Mesenchymal stem cell (in vitro differentiated cells and primary cell): ENCODE results near the gene APMAP.

Experiments
- DNase-seq: peaks from one replicate; pipeline ENCODE4 v3.0.0-alpha.2; 2013
- H2AFZ ChIP-seq: one replicate; pipeline ENCODE4 v1.6.1; 2013; ENCODE audit warnings: low read depth, mild to moderate bottlenecking, control low read depth, inconsistent platforms, low read length, moderate library complexity
- H2AK5ac ChIP-seq: 2 replicates; pipeline ENCODE4 v1.6.1; 2013; ENCODE audit warnings: low read length, moderate library complexity, mild to moderate bottlenecking, inconsistent platforms; ENCODE audit not compliant: severe bottlenecking
- H2BK120ac ChIP-seq: one replicate; pipeline ENCODE4 v1.6.1; 2013; ENCODE audit warnings: low read depth, mild to moderate bottlenecking, inconsistent platforms, low read length, moderate library complexity
- H2BK12ac ChIP-seq, 2 experiments: one replicate each; pipeline ENCODE4 v1.6.1; 2013; ENCODE audit warnings: inconsistent platforms in 2 of 2, low read length in 2 of 2, mild to moderate bottlenecking in 2 of 2, moderate library complexity in 2 of 2, control low read depth in 1 of 2
- H2BK15ac ChIP-seq: one replicate; pipeline ENCODE4 v1.6.1; 2013; ENCODE audit warnings: mild to moderate bottlenecking, low read depth, inconsistent platforms; ENCODE audit not compliant: poor library complexity, severe bottlenecking
- H2BK5ac ChIP-seq: 2 replicates; pipeline ENCODE4 v1.6.1; 2013; ENCODE audit warnings: low read depth, mild to moderate bottlenecking, low read length, control low read depth, inconsistent platforms; ENCODE audit not compliant: poor library complexity, severe bottlenecking
- H3K14ac ChIP-seq, 2 experiments: one replicate each; pipeline ENCODE4 v1.6.1; 2013; ENCODE audit warnings: inconsistent platforms in 2 of 2, low read length in 2 of 2, control low read depth in 1 of 2, mild to moderate bottlenecking in 1 of 2, moderate library complexity in 1 of 2
- H3K18ac ChIP-seq, 2 experiments: one replicate each; pipeline ENCODE4 v1.6.1; 2013; ENCODE audit warnings: inconsistent platforms in 2 of 2, low read length in 2 of 2, control low read depth in 1 of 2, low read depth in 1 of 2, mild to moderate bottlenecking in 1 of 2
- H3K23ac ChIP-seq, 2 experiments: one replicate each; pipeline ENCODE4 v1.6.1; 2013; ENCODE audit warnings: inconsistent platforms in 2 of 2, low read length in 2 of 2, mild to moderate bottlenecking in 2 of 2, moderate library complexity in 2 of 2, control low read depth in 1 of 2
- H3K27ac ChIP-seq: 2 replicates; pipeline ENCODE4 v1.5.1; 2013; ENCODE audit warnings: mild to moderate bottlenecking, moderate library complexity, low read length, control low read depth, inconsistent platforms; ENCODE audit not compliant: poor library complexity, severe bottlenecking
- H3K27me3 ChIP-seq, 2 experiments: 2 replicates each; pipeline versions ENCODE4 v1.6.1 to v1.7.0; 2013; ENCODE audit warnings: low read length in 2 of 2, mild to moderate bottlenecking in 2 of 2, moderate library complexity in 2 of 2, control low read depth in 1 of 2, inconsistent platforms in 1 of 2; ENCODE audit not compliant: control insufficient read depth in 1 of 2, insufficient read depth in 1 of 2
- H3K36me3 ChIP-seq, 2 experiments: 2 replicates each; pipeline versions ENCODE4 v1.6.1 to v1.7.0; 2013; ENCODE audit warnings: low read length in 2 of 2, control low read depth in 1 of 2, inconsistent platforms in 1 of 2, low read depth in 1 of 2, mild to moderate bottlenecking in 1 of 2; ENCODE audit not compliant: insufficient read depth in 2 of 2, control insufficient read depth in 1 of 2
- H3K4ac ChIP-seq, 2 experiments: one replicate each; pipeline ENCODE4 v1.6.1; 2013; ENCODE audit warnings: inconsistent platforms in 2 of 2, low read length in 2 of 2, mild to moderate bottlenecking in 2 of 2, moderate library complexity in 2 of 2, control low read depth in 1 of 2, low read depth in 1 of 2
- H3K4me1 ChIP-seq: 2 replicates; pipeline ENCODE4 v1.6.1; 2013; ENCODE audit warnings: low read depth, low read length, control low read depth; ENCODE audit not compliant: control insufficient read depth, insufficient read depth
- H3K4me2 ChIP-seq: 2 replicates; pipeline ENCODE4 v1.6.1; 2013; ENCODE audit warnings: low read length, mild to moderate bottlenecking, inconsistent platforms; ENCODE audit not compliant: poor library complexity, severe bottlenecking
- H3K4me3 ChIP-seq, 2 experiments: 2 replicates each; pipeline versions ENCODE4 v1.5.1 to v1.7.0; 2013; ENCODE audit warnings: low read length in 2 of 2, mild to moderate bottlenecking in 2 of 2, control low read depth in 1 of 2, low read depth in 1 of 2; ENCODE audit not compliant: insufficient read depth in 1 of 2
- H3K79me1 ChIP-seq: replicated peaks from 2 replicates; pipeline ENCODE4 v1.6.1; 2013; ENCODE audit warnings: mild to moderate bottlenecking, control low read depth, low read length, inconsistent platforms; ENCODE audit not compliant: poor library complexity, severe bottlenecking
- H3K9ac ChIP-seq: 2 replicates; pipeline ENCODE4 v1.7.0; 2013; ENCODE audit warnings: mild to moderate bottlenecking, low read length, moderate library complexity
- H3K9me3 ChIP-seq: 2 replicates; pipeline ENCODE4 v1.7.0; 2013; ENCODE audit warnings: mild to moderate bottlenecking, low read length; ENCODE audit not compliant: control insufficient read depth
- H4K8ac ChIP-seq: one replicate; pipeline ENCODE4 v1.6.1; 2013; ENCODE audit warnings: inconsistent platforms, mild to moderate bottlenecking, low read length, moderate library complexity
- H4K91ac ChIP-seq: one replicate; pipeline ENCODE4 v1.6.1; 2013; ENCODE audit warnings: mild to moderate bottlenecking, low read length, inconsistent platforms
- WGBS: methylation state at CpG from one replicate; pipeline ENCODE4 v1.1.7; 2013; ENCODE audit warnings: mixed read lengths; 5-methylcytosine and 5-hydroxymethylcytosine counted together

APMAP gene

DNA sequence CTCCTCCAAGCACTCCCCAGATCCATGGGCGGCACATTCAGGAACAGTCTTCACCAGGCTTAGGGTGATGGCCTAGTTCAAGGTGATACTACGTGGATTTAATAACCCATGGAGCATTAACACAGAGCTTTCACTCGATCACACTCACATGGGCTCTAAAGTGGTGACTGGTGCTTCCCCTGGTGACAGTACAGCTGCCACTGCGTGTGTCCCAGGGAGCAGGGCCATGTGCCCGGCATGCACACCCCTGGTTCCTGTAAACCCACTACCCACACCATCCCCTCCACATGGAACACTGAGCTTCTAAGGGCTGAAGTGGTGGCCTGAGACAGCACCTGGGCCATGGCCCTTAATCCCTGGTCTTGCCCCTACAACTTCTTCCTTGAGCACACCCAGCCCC, 27.8 kb upstream of the APMAP start:
- Histone ChIP-seq H3K27me3 (no peaks in the 10 kb centered on the region), H3K18ac (no peak overlapping the region), H3K4me3 (no peak overlapping the region), H3K27ac (no peak overlapping the region), H4K8ac (no peak overlapping the region), H2AFZ (no peak overlapping the region), H3K4ac (no peak overlapping the region), H3K23ac (no peak overlapping the region), H2BK15ac (no peak overlapping the region), H3K4me1 (peaks cover 13% of the 10 kb centered on the region), H2BK12ac (no peak overlapping the region), H3K79me1 (no peaks in the 10 kb centered on the region), H3K36me3 (peaks cover 0 to 5% of the 10 kb centered on the region in 2 experiments), H3K9me3 (no peaks in the 10 kb centered on the region), H3K14ac (no peak overlapping the region), H2BK5ac (no peak overlapping the region), H4K91ac (no peak overlapping the region), H3K4me2 (no peak overlapping the region), H2AK5ac (no peak overlapping the region), H2BK120ac (no peak overlapping the region), H3K9ac (no peak overlapping the region)
- WGBS: 82% methylated on average over 5 of the region's 5 CpGs
- no peak for DNase-seq

- Histone ChIP-seq H3K27ac (no peak overlapping the region), H3K4me3 (no peak overlapping the region), H4K91ac (no peak overlapping the region), H2BK120ac (no peak overlapping the region), H3K18ac (no peak overlapping the region), H2AFZ (no peak overlapping the region), H3K9me3 (no peaks in the 10 kb centered on the region), H3K27me3 (no peaks in the 10 kb centered on the region), H2AK5ac (no peak overlapping the region), H3K4ac (no peak overlapping the region), H3K9ac (no peak overlapping the region), H3K36me3 (peaks cover 0 to 9% of the 10 kb centered on the region in 2 experiments), H3K4me1 (peaks cover 13% of the 10 kb centered on the region), H3K4me2 (no peak overlapping the region), H2BK12ac (no peak overlapping the region), H4K8ac (no peak overlapping the region), H2BK15ac (no peak overlapping the region), H3K23ac (no peak overlapping the region), H3K14ac (no peak overlapping the region), H3K79me1 (no peaks in the 10 kb centered on the region), H2BK5ac (no peak overlapping the region)
- WGBS: 88% methylated on average over 16 of the region's 16 CpGs
- no peak for DNase-seq
These were observed 27.0 kb upstream of the APMAP start for GRCh38 chr20:25019381-25020155.

- no peak overlapping the region for H2AFZ ChIP-seq
- H4K91ac ChIP-seq: no peak overlapping the region
- H3K14ac ChIP-seq: no peak overlapping the region
- H3K4me3 ChIP-seq: no peak overlapping the region
- DNase-seq: no peak
- H3K4me1 ChIP-seq: peaks cover 13% of the 10 kb centered on the region
- no peak overlapping the region for H3K4ac ChIP-seq
- H2BK5ac ChIP-seq: no peak overlapping the region
- 89% methylated on average over 6 of the region's 6 CpGs for WGBS
- no peak overlapping the region for H2BK15ac ChIP-seq
- H2BK120ac ChIP-seq: no peak overlapping the region
- no peak overlapping the region for H2BK12ac ChIP-seq
- no peak overlapping the region for H3K9ac ChIP-seq
- no peak overlapping the region for H3K18ac ChIP-seq
- H3K9me3 ChIP-seq: no peaks in the 10 kb centered on the region
- H2AK5ac ChIP-seq: no peak overlapping the region
- no peaks in the 10 kb centered on the region for H3K79me1 ChIP-seq
- no peak overlapping the region for H3K27ac ChIP-seq
- no peak overlapping the region for H3K4me2 ChIP-seq
- H3K27me3 ChIP-seq: no peaks in the 10 kb centered on the region
- H3K23ac ChIP-seq: no peak overlapping the region
- H3K36me3 ChIP-seq: peaks cover 0 to 12% of the 10 kb centered on the region in 2 experiments
- no peak overlapping the region for H4K8ac ChIP-seq
These were observed 26.3 kb upstream of the APMAP start for GRCh38 chr20:25018841-25019240.

- H2BK120ac ChIP-seq: no peak overlapping the region
- H3K9ac ChIP-seq: no peak overlapping the region
- no peak overlapping the region for H3K4me3 ChIP-seq
- no peak overlapping the region for H2AFZ ChIP-seq
- H3K14ac ChIP-seq: no peak overlapping the region
- no peaks in the 10 kb centered on the region for H3K27me3 ChIP-seq
- no peak overlapping the region for H4K8ac ChIP-seq
- no peak overlapping the region for H4K91ac ChIP-seq
- no peak overlapping the region for H3K4ac ChIP-seq
- peaks cover 0 to 16% of the 10 kb centered on the region in 2 experiments for H3K36me3 ChIP-seq
- H2BK5ac ChIP-seq: no peak overlapping the region
- H3K9me3 ChIP-seq: no peaks in the 10 kb centered on the region
- no peak for DNase-seq
- peaks cover 13% of the 10 kb centered on the region for H3K4me1 ChIP-seq
- no peak overlapping the region for H3K23ac ChIP-seq
- no peak overlapping the region for H2BK12ac ChIP-seq
- 58% methylated on average over 1 of the region's 2 CpGs for WGBS
- no peak overlapping the region for H3K4me2 ChIP-seq
- H3K27ac ChIP-seq: no peak overlapping the region
- H3K18ac ChIP-seq: no peak overlapping the region
- no peak overlapping the region for H2BK15ac ChIP-seq
- H3K79me1 ChIP-seq: no peaks in the 10 kb centered on the region
- no peak overlapping the region for H2AK5ac ChIP-seq
These were observed 25.9 kb upstream of the APMAP start for GRCh38 chr20:25018425-25018824.
